ENCODE data around the gene APOB. TPM values are rescaled to one million over a fixed set of nuclear protein-coding genes. Genes with fewer than 3 reads are reported as not detected.

Gene APOB, protein sequence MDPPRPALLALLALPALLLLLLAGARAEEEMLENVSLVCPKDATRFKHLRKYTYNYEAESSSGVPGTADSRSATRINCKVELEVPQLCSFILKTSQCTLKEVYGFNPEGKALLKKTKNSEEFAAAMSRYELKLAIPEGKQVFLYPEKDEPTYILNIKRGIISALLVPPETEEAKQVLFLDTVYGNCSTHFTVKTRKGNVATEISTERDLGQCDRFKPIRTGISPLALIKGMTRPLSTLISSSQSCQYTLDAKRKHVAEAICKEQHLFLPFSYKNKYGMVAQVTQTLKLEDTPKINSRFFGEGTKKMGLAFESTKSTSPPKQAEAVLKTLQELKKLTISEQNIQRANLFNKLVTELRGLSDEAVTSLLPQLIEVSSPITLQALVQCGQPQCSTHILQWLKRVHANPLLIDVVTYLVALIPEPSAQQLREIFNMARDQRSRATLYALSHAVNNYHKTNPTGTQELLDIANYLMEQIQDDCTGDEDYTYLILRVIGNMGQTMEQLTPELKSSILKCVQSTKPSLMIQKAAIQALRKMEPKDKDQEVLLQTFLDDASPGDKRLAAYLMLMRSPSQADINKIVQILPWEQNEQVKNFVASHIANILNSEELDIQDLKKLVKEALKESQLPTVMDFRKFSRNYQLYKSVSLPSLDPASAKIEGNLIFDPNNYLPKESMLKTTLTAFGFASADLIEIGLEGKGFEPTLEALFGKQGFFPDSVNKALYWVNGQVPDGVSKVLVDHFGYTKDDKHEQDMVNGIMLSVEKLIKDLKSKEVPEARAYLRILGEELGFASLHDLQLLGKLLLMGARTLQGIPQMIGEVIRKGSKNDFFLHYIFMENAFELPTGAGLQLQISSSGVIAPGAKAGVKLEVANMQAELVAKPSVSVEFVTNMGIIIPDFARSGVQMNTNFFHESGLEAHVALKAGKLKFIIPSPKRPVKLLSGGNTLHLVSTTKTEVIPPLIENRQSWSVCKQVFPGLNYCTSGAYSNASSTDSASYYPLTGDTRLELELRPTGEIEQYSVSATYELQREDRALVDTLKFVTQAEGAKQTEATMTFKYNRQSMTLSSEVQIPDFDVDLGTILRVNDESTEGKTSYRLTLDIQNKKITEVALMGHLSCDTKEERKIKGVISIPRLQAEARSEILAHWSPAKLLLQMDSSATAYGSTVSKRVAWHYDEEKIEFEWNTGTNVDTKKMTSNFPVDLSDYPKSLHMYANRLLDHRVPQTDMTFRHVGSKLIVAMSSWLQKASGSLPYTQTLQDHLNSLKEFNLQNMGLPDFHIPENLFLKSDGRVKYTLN (N-terminal part only)
- total RNA-seq = under 0.01 TPM in 1 of 2 replicates, not detected in the other

DNA sequence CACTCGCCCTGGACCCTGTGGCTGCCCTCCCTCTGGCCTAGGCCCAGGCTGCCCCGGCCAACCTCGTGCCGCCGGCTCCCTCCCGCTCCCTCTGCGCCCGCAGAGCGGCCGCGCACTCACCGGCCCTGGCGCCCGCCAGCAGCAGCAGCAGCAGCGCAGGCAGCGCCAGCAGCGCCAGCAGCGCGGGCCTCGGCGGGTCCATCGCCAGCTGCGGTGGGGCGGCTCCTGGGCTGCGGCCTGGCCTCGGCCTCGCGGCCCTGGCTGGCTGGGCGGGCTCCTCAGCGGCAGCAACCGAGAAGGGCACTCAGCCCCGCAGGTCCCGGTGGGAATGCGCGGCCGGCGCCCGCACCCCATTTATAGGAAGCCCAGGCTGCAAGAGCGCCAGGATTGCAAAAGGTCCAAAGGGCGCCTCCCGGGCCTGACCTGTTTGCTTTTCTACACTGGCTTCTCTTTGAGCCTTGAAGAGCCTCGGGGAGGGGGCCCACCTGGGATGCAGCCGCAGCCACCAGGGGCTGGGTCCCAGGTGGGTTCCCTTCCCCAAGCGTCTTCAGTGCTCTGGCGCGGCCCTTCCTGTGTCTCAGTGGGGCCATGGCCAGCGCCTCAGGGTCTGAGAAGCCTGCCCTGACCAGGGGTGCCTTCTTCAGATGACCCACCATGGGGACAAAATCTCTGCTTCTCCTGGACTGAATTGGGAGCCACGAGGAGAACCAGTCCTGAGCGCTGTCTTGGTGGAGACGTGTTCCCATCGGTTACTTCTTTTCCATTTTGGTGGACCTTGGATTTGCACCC is at the start of gene APOB:
Gene APOB, minus strand, starts transcription at position 330 of the 789 bp plus-strand sequence. Its CDS starts 128 bp downstream, at position 202.

Other genes starting within 250 kb of the APOB start
- gene LDAH, start 221.0 kb downstream of the APOB start, total RNA-seq = 12.1 and 12.8 TPM in 2 replicates
- under 0.01 TPM in 1 of 2 replicates, not detected in the other for gene TDRD15, start 79.9 kb upstream of the APOB start, total RNA-seq

Data from tracheal epithelial cell (primary cell).